CD4-positive, alpha-beta T cell treated with Interleukin-12 subunit alpha and Interleukin-12 subunit beta, for 1 hour (primary cell): Measurements from ENCODE around the gene EXOC7.

ENCODE experiments used
- DNase-seq: peaks from one replicate; pipeline ENCODE4 v3.0.0-alpha.2; 2020

The EXOC7 gene

GRCh38 chr17:76036497-76037261 is 66.9 kb downstream of the EXOC7 start:
- DNase-seq, result no peak

- DNase-seq, result no peak
Measured at GRCh38 chr17:76034428-76035350, 68.9 kb downstream of the EXOC7 start.

GRCh38 chr17:76033139-76033538 is 70.4 kb downstream of the EXOC7 start:
- DNase-seq, result no peak

- DNase-seq, result no peak
Measured at GRCh38 chr17:76032780-76033108, 70.8 kb downstream of the EXOC7 start.

- no peak for DNase-seq
Measured at GRCh38 chr17:76032073-76032779, 71.4 kb downstream of the EXOC7 start.
